Nephron (organoid): ENCODE results near the gene KDM4C.
"Not testable (repeated sequence)": the region's sequence is repeated elsewhere in the genome, so short reads cannot be mapped to it uniquely, and the experiment has no call there.

Experiments used
- H3K27ac Mint-ChIP-seq, 3 experiments: 2 replicates each; pipeline ENCODE4 v1.8.0; 2020; ENCODE audit warnings: mixed read lengths in 3 of 3, mild to moderate bottlenecking in 2 of 3, moderate library complexity in 1 of 3
- H3K27me3 Mint-ChIP-seq: 2 replicates; pipeline ENCODE4 v1.8.0; 2021; ENCODE audit warnings: low read depth, mild to moderate bottlenecking, moderate library complexity, mixed read lengths
- H3K36me3 Mint-ChIP-seq: 2 replicates; pipeline ENCODE4 v1.8.0; 2020; ENCODE audit warnings: low read depth, mixed read lengths
- H3K4me1 Mint-ChIP-seq: 2 replicates; pipeline ENCODE4 v1.8.0; 2020; ENCODE audit warnings: mixed read lengths
- H3K4me3 Mint-ChIP-seq, 3 experiments: 2 replicates each; pipeline ENCODE4 v1.8.0; 2020; ENCODE audit warnings: mild to moderate bottlenecking in 3 of 3, mixed read lengths in 3 of 3, moderate library complexity in 2 of 3
- H3K9me3 Mint-ChIP-seq: 2 replicates; pipeline ENCODE4 v1.8.0; 2020; ENCODE audit warnings: mixed read lengths
- TF ChIP-seq, protein P1 (sequence below), 3 experiments: fragments of 200-600 bp; sonication (generic); IDR thresholded peaks; one replicate each; pipeline ENCODE4 v1.5.0; 2021; ENCODE audit warnings: antibody characterized with exemption in 3 of 3; ENCODE audit not compliant: unreplicated experiment in 3 of 3

The KDM4C gene

DNA sequence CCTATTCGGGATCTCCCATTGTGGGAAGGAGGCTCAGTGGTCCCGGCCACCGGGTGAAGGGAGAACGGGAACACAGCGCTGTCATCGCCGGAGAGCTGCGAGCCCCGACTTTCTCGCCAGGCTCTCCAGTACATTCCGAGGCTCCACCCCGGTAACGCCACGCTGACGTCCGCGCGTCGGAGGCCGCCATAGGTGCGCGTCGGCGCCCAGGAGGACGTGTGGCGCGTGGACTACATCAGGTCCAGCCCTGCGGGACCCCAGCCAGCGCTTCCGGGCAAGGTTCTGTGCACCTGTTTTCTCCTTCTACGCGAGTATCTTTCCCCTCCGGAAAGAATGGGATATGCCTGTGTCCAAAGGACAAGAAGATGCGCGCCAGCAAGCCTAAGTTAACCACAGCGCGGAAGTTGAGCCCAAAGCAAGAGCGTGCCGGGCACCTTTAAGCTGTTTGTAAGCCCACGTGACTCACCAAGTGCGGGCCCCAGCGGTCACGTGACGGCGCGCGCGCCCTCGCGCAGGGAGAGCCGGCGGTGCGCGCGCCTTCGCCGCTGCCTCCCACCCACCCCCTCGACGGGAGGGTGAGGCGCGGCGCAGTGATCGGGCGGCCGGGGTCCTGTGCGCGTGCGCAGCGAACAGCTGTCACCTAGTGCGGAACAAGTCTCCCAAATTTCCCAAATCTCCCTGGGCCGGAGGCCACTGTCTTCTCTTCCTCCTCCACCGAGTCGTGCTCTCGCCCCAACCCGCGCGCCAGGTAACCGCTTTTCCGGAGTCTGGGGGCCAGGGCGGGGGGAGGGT is at the start of gene KDM4C:
Gene KDM4C (plus strand): TSS at position 518 of the 792 bp plus-strand sequence. CDS start 35,016 bp downstream, outside the sequence.
- Mint-ChIP-seq H3K27ac (peak within 1 kb of the TSS; percentile 98 to 100 (median 100)), H3K27me3 (peaks cover 4% of the 10 kb centered on the region), H3K4me3 (peak within 1 kb of the TSS; percentile 98 to 100 (median 99)), H3K9me3 (no peaks in the 10 kb centered on the region), H3K36me3 (no peaks in the 10 kb centered on the region), H3K4me1 (peaks cover 19% of the 10 kb centered on the region)
- TF ChIP-seq, protein P1, sequence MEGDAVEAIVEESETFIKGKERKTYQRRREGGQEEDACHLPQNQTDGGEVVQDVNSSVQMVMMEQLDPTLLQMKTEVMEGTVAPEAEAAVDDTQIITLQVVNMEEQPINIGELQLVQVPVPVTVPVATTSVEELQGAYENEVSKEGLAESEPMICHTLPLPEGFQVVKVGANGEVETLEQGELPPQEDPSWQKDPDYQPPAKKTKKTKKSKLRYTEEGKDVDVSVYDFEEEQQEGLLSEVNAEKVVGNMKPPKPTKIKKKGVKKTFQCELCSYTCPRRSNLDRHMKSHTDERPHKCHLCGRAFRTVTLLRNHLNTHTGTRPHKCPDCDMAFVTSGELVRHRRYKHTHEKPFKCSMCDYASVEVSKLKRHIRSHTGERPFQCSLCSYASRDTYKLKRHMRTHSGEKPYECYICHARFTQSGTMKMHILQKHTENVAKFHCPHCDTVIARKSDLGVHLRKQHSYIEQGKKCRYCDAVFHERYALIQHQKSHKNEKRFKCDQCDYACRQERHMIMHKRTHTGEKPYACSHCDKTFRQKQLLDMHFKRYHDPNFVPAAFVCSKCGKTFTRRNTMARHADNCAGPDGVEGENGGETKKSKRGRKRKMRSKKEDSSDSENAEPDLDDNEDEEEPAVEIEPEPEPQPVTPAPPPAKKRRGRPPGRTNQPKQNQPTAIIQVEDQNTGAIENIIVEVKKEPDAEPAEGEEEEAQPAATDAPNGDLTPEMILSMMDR (IDR thresholded peaks at IDR 0.05; ENCODE audit: unreplicated experiment in 3 of 3), result no peak

DNA sequence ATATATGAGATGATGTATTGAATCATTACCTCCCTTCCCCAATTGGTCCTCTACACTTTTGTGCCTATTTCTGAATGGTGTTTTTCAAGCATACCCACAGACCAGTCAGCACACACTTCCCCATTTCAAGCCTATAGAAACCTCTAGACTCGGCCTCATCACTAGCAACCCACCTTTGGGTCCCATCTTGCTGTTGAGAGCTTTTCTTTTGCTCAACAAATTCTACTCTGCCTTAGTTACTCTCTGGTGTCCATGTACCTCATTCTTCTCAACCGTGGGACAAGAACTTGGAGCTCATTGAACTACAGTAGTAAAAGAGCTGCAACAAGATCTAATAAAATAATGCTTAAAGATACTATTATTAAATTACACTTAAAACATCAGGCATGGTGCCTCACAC is 49.0 kb upstream of the KDM4C start:
- Mint-ChIP-seq H3K4me1 (no peaks in the 10 kb centered on the region), H3K27ac (no peak overlapping the region), H3K36me3 (no peaks in the 10 kb centered on the region), H3K4me3 (no peak overlapping the region), H3K9me3 (peaks cover 3% of the 10 kb centered on the region), H3K27me3 (peaks cover 5% of the 10 kb centered on the region)
- TF ChIP-seq, protein P1 (IDR thresholded peaks at IDR 0.05; ENCODE audit: unreplicated experiment in 3 of 3), result no peak

DNA sequence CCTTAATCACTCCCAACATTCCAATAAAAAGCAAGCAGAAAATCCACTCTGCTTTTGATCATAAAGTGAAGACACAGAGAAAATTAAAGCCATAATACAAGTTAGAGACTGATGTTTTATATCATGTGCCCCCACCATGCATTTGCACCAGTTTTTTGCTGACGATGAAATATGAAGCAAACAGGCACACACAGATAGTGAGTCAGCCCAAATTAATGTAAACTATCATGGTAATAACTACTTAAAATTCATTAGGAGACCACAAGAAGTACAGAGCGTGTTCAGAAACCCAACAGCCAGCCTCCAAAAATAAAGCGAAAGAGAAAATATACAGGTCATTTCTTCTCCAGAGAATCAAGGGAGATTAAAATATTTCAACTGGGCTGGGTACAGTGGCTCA is 46.4 kb upstream of the KDM4C start:
- H3K27me3 Mint-ChIP-seq, result no peaks in the 10 kb centered on the region

DNA sequence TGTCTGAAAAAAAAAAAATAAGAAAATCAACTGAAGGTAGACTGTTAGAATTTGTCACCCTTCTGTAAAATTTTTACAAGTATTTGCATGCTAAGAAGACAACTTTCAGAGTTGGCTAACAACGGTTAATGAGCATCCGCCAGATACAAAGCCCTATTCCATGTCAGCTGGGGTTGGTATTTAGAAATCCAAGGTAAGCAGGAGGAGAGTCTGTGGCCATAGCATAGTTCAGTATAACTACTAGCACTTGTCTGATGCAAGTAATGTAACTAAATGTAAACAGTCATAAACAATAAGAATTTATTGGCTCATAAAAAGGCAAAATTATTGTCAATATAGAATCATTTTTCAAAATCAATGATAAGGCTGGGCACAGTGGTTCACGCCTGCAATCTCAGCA is 45.7 kb upstream of the KDM4C start:
- H3K27me3 Mint-ChIP-seq, result peaks cover 2% of the 10 kb centered on the region
- H3K9me3 Mint-ChIP-seq, result peaks cover 3% of the 10 kb centered on the region
- TF ChIP-seq, protein P1 (IDR thresholded peaks at IDR 0.05; ENCODE audit: unreplicated experiment in 3 of 3), result no peak
- H3K4me3 Mint-ChIP-seq, result no peak overlapping the region
- no peaks in the 10 kb centered on the region for H3K36me3 Mint-ChIP-seq
- H3K4me1 Mint-ChIP-seq, result no peaks in the 10 kb centered on the region
- H3K27ac Mint-ChIP-seq, result no peak overlapping the region

More for the DNA sequence above, 46.4 kb upstream of the KDM4C start:
- Mint-ChIP-seq H3K4me1 (no peaks in the 10 kb centered on the region), H3K36me3 (no peaks in the 10 kb centered on the region), H3K9me3 (peaks cover 3% of the 10 kb centered on the region), H3K27ac (no peak overlapping the region), H3K4me3 (no peak overlapping the region)
- TF ChIP-seq, protein P1 (IDR thresholded peaks at IDR 0.05; ENCODE audit: unreplicated experiment in 3 of 3), result no peak

DNA sequence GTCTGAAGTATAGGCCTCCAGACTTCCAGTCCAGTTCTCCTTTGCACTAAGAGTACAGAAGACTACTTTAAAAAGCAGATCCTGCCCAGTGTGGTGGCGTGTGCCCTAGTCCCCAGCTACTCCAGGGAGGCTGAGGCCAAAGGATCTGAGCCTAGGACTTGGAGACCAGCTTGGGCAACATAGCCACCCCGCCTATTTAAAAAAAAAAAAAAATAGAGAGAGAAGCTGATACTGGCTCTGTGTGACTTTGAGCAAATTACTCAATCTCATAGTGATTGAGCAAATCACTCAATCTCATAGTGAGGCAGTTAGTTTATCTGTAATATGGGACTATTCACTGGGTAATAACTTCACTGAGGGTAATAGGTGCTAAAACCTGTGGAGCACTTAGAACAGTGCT is 43.6 kb upstream of the KDM4C start:
- Mint-ChIP-seq H3K9me3 (no peaks in the 10 kb centered on the region), H3K27ac (no peak overlapping the region), H3K36me3 (no peaks in the 10 kb centered on the region), H3K4me1 (no peaks in the 10 kb centered on the region), H3K4me3 (no peak overlapping the region), H3K27me3 (peaks cover 3% of the 10 kb centered on the region)
- TF ChIP-seq, protein P1 (IDR thresholded peaks at IDR 0.05; ENCODE audit: unreplicated experiment in 3 of 3), result no peak

DNA sequence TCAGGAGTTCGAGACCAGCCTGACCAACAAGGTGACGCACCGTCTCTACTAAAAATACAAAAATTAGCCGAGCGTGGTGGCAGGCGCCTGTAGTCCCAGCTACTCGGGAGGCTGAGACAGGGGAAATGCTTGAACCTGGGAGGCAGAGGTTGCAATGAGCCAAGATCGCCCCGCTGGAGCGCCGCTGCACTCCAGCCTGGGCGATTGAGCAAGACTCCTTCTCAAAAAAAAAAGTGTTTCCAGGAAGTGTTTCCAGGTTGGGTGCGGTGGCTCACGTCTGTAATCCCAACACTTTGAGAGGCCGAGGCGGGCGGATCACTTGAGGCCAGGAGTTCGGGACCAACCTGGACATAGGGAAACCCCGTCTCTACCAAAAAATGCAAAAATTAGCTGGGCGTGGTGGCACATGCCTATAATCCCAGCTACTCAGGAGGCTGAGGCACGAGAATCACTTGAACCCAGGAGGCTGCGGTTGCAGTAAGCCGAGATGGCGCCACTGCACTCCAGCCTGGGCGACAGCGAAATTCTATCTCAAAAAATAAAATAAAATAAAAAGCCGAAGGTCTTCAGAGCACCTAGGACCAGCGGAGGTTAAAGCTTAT is 42.5 kb upstream of the KDM4C start:
- not testable (repeated sequence) for H3K27ac Mint-ChIP-seq, H3K9me3 Mint-ChIP-seq, H3K27me3 Mint-ChIP-seq, H3K4me1 Mint-ChIP-seq, H3K36me3 Mint-ChIP-seq, H3K4me3 Mint-ChIP-seq
